NCI-H2171 treated with DMSO at 0.1 percent for 48 hours (cell line): ENCODE data around the gene MIOX.
"Not testable (repeated sequence)": the region's sequence is repeated elsewhere in the genome, so short reads cannot be mapped to it uniquely, and the experiment has no call there.

Experiments
- DNase-seq: peaks from one replicate; lab custom pipeline; 2025; lab: John Stamatoyannopoulos, UW

The MIOX gene

DNA sequence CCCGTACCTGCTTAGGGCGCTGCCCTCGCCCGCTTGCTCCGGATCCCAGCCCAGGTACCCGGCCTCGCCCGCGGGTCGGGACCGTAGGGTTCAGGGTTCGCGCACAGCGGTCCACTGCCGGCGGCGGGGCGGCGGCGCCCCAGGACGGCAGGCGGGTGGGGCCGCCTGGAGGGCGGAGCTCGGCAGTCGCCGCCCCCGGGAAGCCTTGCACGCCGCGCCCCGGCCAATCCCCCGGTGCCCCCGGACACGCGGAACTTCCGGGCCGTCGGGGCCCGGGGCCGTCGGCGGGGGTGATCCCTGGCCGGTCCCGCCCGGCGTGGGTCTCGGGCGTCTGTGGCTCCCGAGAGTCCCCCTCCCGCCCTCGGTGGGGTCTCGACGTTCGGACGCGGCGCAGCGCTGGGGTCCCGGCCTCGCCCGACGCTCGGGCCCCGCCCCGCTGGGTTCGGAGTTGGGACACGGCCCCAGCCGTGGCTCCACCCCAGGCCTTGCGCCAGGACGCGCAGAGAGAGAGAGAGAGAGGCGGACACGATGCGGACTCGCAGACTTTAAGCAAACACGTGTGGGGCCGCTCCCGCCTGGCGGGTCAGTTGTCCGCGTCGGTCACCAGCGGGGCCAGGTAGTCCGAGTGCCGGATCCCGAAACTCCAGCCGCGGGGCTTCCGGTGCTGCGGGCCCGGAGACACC lies 43.4 kb downstream of the MIOX start, which contains the start of gene TYMP:
TYMP (minus strand) TSS at position 116 of the 683 bp plus-strand sequence. CDS start 303 bp downstream, outside the sequence.
- no peak for DNase-seq

GRCh38 chr22:50530580-50530876 lies 43.9 kb downstream of the MIOX start:
- DNase-seq = no peak

- peak; percentile 38 for DNase-seq
Measured at GRCh38 chr22:50530877-50531545, 44.4 kb downstream of the MIOX start.

DNA sequence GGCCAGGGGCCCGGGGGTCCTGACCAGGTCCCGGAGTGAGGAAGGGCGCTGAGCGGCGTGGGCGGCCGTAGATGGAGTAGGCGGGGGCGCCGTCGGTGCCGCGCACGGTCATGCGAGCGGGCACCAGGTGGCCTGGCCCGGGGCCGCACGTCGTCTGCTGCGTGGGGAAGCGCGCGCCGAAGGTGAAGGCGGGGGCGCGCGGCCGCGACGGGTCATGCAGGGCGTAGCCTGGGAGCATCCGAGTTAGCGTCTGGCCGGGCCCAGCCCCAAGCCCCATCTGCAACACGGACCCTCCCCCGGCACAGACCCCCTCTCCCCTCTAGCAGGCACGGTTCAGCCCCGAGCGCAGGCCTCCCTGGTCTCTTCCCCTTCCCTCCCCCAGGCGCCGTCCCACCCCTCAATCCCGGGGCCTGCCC lies 44.9 kb downstream of the MIOX start:
- no peak for DNase-seq

- peak; percentile 34 for DNase-seq
Measured at GRCh38 chr22:50531962-50532674, 45.5 kb downstream of the MIOX start.

- no peak for DNase-seq
Measured at GRCh38 chr22:50532824-50533796, 46.5 kb downstream of the MIOX start.

DNA sequence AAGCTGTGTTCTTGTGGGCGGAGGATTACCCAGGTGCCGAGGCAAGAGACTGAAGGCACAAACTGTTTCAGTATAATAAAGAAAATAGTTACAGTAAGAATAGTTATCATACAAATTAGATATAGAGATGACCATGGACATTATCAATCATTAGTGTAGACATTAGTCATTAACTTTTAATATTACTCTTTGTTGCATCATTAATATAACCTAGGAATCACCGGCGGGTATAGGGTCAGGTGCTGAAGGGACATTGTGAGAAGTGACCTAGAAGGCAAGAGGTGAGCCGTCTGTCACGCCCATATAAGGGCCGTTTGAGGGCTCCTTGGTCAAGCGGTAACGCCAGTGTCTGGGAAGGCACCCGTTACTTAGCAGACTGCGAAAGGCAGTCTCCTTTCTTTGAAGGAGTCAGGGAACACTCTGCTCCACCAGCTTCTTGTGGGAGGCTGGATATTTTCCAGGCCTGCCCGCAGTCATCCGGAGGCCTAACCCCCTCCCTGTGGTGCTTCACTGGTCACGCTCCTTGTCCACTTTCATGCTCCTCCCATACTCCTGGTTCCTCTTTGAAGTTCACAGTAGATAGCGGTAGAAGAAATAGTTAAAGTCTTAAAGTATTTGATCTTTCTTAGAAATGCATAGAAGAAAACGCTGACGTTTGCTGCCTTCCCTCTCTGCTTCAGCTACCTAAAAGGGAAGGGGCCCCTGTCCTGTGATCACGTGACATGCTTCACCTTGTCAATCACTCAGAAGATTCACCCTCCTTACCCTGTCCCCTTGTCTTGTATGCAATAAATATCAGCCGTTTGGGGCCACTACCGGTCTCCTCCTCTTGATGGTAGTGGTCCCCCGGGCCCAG lies 47.4 kb downstream of the MIOX start:
- not testable (repeated sequence) for DNase-seq

GRCh38 chr22:50535113-50535512 lies 48.5 kb downstream of the MIOX start:
- DNase-seq = no peak

- DNase-seq = no peak
Measured at GRCh38 chr22:50536226-50536625, 49.6 kb downstream of the MIOX start.

- DNase-seq = no peak
Measured at GRCh38 chr22:50537765-50538164, 51.1 kb downstream of the MIOX start.
